ENCODE measurements around the gene BAD.

GRCh38 chr11:64249563-64250414 lies 34.7 kb downstream of the BAD start:
- TF ChIP-seq CTCF (IDR thresholded peaks at IDR 0.05; ENCODE audit: poor library complexity) (no peak), EZH2 (IDR thresholded peaks at IDR 0.05; ENCODE audit: borderline replicate concordance) (no peak)

Measured in hepatocyte (in vitro differentiated cells).